GM12875 (cell line): ENCODE data around the gene LDHAL6A.
"Not testable (repeated sequence)": the region's sequence is repeated elsewhere in the genome, so short reads cannot be mapped to it uniquely, and the experiment has no call there.

ENCODE experiments used
- H3K4me3 ChIP-seq: one replicate; pipeline ENCODE4 v1.5.1; 2011; ENCODE audit warnings: low read depth, low read length, control low read depth
- TF ChIP-seq, protein P1 (sequence below): IDR thresholded peaks from 2 replicates; pipeline ENCODE4 v1.5.1; 2011; ENCODE audit warnings: low read depth, mild to moderate bottlenecking, control low read depth, inconsistent platforms, low read length, moderate library complexity, borderline replicate concordance; ENCODE audit not compliant: insufficient read depth

Gene LDHAL6A

DNA sequence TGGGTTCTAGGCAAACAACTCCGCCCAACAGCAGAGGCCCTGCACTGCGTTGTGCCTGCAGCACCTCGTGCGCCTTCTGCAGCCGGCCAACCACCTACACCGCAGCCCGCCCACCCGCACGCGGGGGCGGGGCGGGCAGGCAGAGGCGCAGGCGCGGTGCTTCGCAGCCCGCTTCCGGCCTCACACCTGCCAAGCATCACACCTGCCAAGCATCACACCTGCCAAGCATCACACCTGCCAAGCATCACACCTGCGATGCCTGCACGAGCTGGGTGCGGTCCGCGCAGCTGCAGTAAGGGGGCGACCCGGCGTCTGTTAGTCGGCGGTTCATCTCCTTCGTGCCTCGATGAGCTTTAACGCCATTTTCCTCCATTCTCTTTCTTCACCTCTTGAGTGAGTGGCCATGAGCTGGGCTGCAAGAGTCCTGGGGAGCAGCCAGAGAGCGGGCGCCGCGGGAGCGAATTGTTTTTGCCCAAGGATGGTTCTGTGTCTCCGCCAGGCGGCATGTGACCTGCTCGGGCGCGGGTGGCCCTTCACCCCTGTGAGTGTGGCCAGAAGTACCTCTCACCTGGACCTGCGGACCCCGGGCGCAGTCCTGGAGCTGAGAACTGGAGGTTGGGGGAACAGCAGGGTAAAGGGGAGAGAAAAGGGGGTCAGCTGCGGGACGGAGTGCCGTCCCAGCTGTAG lies at the start of gene LDHAL6A:
TSS of gene LDHAL6A (plus strand) at position 171 of the 687 bp plus-strand sequence. CDS start 825 bp downstream, outside the sequence.
- H3K4me3 ChIP-seq = no peak within 1 kb of the TSS
- TF ChIP-seq, protein P1, sequence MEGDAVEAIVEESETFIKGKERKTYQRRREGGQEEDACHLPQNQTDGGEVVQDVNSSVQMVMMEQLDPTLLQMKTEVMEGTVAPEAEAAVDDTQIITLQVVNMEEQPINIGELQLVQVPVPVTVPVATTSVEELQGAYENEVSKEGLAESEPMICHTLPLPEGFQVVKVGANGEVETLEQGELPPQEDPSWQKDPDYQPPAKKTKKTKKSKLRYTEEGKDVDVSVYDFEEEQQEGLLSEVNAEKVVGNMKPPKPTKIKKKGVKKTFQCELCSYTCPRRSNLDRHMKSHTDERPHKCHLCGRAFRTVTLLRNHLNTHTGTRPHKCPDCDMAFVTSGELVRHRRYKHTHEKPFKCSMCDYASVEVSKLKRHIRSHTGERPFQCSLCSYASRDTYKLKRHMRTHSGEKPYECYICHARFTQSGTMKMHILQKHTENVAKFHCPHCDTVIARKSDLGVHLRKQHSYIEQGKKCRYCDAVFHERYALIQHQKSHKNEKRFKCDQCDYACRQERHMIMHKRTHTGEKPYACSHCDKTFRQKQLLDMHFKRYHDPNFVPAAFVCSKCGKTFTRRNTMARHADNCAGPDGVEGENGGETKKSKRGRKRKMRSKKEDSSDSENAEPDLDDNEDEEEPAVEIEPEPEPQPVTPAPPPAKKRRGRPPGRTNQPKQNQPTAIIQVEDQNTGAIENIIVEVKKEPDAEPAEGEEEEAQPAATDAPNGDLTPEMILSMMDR = no peak

DNA sequence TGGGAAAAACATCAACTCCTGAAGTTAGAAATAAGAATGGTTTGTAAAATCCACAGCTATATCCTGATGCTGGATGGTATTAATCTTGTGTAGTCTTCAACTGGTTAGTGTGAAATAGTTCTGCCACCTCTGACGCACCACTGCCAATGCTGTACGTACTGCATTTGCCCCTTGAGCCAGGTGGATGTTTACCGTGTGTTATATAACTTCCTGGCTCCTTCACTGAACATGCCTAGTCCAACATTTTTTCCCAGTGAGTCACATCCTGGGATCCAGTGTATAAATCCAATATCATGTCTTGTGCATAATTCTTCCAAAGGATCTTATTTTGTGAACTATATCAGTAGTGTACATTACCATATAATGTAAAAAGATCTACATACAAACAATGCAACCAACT lies 48.3 kb upstream of the LDHAL6A start:
- H3K4me3 ChIP-seq = not testable (repeated sequence)

DNA sequence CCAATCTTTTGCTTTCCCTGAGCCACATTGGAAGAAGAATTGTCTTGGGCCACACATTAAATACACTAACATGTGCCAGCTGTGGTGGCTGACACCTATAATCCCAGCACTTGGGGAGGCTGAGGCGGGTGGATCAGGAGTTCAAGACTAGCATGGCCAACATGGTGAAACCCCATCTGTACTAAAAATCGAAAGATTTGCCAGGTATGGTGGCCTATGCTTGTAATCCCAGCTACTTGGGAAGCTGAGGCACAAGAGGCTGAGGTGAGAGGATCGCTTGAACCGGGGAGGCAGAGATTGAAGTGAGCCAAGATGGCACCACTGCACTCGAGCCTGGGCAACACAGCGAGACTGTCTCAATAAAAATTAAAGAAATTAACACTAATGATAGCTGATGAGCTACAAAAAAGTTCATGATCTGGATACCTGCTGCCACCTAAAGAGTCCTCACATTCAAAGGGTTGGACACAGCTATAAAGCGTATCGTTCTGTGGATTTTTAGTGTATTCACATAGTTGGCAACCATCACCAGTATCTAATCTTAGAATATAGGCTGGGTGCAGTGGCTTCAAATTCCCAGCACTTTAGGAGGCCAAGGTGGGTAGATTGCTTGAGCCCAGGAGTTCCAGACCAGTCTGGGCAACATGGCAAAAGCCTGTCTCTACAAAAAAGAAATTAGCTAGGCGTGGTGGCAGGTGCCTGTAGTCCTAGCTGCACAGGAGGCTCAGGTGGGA lies 46.9 kb upstream of the LDHAL6A start:
- TF ChIP-seq, protein P1 = no peak
- no peak overlapping the region for H3K4me3 ChIP-seq

DNA sequence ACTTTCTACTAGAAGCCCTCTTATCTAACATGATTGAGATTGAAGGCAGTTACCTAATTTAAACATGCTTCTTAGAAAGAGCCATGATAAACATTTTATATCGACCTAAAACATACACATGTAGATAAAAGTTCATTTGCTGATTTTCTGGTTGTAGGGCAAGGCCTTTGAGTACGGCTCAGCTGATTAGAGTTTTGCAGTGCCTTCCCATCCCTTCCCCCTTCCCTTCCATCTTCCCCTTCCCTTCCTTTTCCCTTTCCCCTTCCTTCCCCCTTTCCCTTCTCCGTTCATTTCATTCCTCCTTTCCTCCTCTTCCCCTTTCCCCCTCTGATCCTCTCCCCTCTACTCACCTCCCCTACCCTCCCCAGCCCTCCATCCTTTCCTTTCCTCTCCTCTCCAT lies 39.2 kb upstream of the LDHAL6A start:
- TF ChIP-seq, protein P1 = no peak
- H3K4me3 ChIP-seq = no peak overlapping the region

- TF ChIP-seq, protein P1 = no peak
- H3K4me3 ChIP-seq = no peak overlapping the region
These were observed 36.6 kb upstream of the LDHAL6A start for GRCh38 chr11:18419040-18419439.

- TF ChIP-seq, protein P1 = no peak
These were observed 35.6 kb upstream of the LDHAL6A start for GRCh38 chr11:18420067-18420466.

DNA sequence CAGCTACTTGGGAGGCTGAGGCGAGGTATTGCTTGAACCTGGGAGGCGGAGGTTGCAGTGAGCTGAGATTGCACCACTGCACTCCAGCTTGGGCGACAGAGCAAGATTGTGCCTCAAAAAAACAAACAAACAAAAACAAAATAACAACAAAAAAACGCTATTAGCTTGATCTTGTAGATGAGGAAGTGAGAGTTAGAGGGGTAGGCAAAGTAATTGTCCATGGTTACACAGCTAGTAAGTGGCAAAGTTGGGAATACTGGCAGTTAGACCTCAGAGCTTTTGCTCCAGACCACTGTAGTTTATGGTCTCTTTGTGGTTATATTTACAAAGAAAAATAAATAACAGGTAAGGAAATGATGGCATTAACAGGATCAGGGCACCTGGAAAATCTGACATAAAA lies 28.4 kb upstream of the LDHAL6A start:
- H3K4me3 ChIP-seq = no peak overlapping the region
- TF ChIP-seq, protein P1 = no peak

More at GRCh38 chr11:18420067-18420466, 35.6 kb upstream of the LDHAL6A start:
- no peak overlapping the region for H3K4me3 ChIP-seq
